HG02763 (cell line): Measurements from ENCODE around the gene PARP16.
A peak's percentile ranks its signal among the peaks of the same experiment; 100 is the strongest.

Experiments
- ATAC-seq: cut with Tn5 transposase; IDR thresholded peaks from one replicate; pipeline ENCODE4 v1.9.1; 2021; ENCODE audit warnings: mild to moderate bottlenecking, moderate library complexity; ENCODE audit not compliant: unreplicated experiment

PARP16 gene

DNA sequence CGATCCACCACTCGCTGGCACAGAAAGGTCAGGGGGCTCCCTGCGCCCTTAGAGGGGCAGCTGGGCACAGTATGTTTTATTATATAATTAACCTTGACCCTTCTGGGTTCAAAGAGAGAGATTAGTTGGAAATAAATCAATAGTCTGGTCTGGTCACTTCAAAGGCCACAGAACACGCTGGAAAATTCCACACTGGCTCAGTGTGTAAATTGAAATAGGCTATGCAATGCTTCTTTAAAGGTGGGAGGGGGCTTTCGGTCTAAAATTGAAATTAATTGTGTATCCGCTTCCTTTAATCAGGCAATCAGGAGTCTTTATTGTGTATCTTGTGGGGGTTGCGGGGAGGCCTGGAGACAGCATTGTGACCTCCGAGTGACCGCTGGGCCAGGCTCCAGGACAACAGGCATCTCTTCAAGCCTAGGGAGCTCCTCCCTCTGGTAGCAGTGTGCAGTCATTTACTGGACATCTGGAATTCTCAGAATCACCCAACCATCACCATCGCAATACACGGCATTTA lies 25.8 kb upstream of the PARP16 start:
- no peak for ATAC-seq

DNA sequence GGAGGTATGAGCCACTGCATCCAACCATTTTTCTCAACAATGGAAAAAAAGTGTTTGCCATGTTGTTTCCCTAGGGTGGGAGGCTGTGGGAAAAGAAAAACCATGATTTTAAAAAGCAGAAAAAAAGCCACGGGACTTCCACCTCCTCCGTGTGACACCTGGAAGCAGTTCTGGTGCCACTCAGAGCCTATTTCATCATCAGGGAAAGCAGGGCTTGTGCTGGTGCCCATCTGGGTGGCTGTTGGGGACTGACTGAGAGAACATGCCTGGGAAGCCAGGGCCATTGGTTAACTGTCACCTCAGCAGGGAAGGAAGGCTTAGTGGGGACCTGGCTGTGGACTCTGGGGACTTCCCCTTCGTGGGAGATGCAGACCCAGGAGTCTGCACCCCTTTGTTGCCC lies 25.1 kb upstream of the PARP16 start:
- ATAC-seq: no peak

DNA sequence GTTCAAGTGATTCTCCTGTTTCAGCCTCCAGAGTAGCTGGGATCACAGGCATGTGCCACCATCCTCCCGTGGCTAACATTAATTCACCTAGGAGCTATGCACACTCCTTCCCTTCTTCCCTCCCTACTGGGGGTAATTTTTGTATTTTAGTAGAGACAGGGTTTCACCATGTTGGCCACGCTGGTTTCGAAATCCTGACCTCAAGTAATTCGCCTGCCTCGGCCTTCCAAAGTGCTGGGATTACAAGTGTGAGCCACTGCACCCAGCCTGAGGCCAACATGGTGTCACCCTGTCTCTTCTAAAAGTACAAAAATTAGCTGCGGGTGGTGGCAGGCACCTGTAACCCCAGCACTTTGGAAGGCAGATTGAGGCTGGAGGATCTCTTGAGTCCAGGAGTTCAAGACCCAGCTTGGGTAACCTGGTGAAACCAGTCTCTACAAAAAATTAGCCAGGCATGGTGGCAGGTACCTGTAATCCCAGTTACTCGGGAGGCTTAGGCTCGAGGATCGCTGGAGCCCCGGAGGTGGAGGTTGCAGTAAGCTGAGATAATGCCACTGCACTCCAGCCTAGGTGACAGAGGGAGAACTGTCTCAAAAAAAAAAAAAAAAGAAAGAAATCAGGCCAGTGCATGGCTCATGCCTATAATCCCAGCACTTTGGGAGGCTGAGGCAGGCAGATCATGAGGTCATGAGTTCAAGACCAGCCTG lies 23.9 kb upstream of the PARP16 start:
- no peak for ATAC-seq

DNA sequence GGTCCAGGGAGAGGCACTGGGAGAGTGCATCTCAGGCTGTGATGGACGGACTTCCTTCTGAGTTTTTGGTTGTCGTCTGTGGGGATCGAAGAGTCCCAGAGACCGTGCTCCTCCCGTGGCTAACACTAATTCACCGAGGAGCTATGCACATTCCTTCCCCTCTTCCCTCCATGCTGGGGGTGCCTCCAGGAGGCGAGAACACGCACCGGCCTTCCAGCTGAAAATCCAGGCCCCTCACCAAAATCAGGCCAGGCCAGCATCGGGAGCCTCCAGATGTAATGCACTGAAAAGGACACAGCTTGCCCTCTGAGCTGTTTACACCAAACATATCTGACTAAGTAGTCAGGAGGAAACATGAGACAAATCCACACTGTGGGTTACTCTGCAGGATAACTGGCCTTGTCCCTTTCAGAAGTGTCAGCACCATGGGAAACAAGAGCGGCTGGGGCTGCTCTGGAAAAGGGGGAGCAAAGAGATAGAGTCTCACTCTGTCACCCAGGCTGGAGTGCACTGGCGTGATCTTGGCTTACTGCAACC lies 23.3 kb upstream of the PARP16 start:
- ATAC-seq: no peak

- ATAC-seq: no peak
These were observed 21.3 kb upstream of the PARP16 start for GRCh38 chr15:65307978-65308377.

GRCh38 chr15:65306551-65306950 lies 19.9 kb upstream of the PARP16 start:
- no peak for ATAC-seq

DNA sequence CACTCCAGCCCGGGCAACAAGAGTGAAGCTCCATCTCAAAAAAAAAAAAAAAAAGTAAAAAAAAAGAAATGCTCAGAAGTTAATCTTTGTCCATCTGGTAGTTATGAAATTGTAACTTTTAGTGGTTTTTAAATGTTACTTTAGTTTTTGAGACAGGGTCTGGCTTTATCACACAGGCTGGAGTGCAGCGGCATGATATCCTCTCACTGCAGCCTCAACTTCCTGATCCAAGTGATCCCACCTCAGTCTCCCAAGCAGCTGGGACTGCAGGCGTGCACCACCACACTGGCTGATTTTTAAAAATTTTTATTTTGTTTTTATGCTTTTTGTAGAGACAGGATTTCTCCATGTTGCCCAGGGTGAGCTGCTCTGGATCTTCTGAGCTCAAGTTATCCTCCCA lies 19.1 kb upstream of the PARP16 start:
- ATAC-seq: no peak

DNA sequence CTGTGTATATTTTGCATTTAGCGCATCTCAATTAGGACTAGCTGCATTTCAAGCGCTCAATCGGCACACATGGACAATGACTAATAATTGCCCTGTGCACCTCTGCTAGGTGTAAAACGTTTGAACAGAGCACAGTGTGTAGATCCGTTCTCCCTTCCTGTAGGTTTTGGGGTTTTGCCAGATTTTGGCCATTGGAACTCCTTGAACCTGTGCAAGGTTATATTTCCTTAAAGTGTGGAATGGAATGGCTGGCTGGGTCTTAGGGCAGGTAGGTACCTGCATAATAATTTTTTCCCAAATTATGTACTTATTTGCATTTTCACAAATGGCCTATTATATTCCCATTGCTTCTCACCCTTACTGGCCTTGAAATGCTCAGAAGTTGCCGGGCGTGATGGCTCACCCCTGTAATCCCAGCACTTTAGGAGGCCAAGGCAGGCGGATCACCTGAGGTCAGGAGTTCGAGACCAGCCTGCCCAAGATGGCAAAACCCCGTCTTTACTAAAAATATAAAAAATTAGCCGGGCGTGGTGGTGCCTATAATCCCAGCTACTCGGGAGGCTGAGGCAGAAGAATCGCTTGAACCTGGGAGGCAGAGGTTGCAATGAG lies 18.6 kb upstream of the PARP16 start:
- ATAC-seq: peak; percentile 26

- peak; percentile 58 for ATAC-seq
These were observed 17.9 kb upstream of the PARP16 start, which contains the start of gene RNU5B-1 for GRCh38 chr15:65304381-65305149. Gene RNU5B-1 (plus strand): TSS chr15:65304677.

- ATAC-seq: peak; percentile 10
These were observed 17.2 kb upstream of the PARP16 start for GRCh38 chr15:65303687-65304380.

- no peak for ATAC-seq
These were observed 15.4 kb upstream of the PARP16 start for GRCh38 chr15:65302061-65302460.

DNA sequence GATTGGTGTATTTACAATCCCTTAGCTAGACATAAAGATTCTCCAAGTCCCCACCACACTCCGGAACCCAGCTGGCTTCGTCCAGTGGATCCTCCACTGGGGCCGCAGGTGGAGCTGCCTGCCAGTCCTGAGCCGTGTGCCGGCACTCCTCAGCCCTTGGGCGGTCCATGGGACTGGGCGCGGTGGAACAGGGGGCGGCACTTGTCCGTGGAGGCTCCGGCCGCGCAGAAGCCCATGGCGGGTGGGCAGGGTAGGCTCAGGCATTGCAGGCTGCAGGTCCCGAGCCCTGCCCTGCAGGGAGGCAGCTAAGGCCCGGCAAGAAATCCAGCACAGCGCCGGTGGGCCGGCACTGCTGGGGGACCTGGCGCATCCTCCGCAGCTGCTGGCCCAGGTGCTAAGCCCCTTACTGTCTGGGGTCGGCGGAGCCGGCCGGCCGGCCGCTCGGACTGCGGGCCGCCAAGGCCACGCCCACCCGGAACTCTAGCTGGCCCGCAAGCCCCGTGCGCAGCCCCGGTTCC lies 14.3 kb upstream of the PARP16 start:
- ATAC-seq: no peak

DNA sequence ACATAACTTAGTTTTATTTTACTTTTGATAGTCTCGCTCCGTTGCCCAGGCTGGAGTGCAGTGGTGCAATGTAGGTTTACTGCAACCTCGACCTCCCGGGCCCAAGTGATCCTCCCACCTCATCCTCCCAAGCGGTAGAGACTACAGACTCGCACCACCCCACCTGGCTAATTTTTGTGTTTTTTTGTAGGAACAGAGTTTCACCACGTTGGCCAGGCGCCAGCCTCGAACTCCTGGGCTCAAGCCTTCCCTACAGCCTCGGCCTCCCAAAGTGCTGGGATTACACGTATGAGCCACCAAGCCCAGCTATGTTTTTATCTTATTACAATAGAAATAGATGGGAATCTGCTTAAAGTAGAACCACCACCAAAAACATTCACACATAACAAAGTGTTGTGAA lies 12.0 kb upstream of the PARP16 start:
- no peak for ATAC-seq

DNA sequence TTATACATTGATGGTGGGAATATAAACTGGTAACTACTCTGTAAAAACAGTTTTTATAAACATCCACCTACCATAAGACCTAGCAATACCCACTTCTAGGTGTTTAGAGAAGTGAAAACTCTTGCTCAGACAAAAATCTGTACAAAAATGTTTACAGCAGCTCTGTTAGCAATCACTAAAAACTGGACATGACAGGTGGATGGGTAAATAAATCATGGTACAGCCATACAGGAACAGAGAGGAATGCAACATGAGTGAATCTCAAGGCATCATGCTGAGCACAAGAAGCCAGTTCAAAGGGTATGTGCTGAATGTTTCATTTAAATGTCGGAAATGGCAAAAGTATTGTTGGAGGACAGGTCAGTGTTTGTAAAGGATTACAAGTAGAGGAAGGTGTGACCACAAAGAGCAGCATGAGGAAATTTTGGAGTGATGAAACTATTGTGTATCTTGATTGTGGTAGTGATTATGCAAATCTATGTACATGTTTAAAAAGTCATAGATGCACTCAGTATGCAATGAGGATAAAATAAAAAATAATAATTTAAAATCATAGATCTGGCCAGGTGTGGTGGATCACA lies 6.3 kb upstream of the PARP16 start:
- no peak for ATAC-seq

DNA sequence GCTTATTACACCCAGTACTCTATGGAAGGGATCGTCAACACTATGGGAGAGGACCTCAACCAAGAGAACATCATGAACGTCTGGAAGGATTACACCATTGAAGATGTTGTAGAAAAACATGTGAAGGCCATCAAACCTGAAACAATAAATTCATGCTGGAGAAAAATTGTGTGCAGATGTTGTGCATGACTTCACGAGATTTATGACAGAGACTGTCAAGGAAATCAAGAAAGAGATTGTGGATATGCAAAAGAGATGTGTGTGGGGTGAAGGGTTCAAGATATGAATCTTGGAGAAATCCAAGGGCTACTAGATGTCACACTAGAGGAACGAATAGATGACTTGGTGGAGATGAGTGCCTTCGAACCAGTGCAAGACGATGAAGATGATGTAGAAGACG lies 3.5 kb upstream of the PARP16 start:
- ATAC-seq: no peak

DNA sequence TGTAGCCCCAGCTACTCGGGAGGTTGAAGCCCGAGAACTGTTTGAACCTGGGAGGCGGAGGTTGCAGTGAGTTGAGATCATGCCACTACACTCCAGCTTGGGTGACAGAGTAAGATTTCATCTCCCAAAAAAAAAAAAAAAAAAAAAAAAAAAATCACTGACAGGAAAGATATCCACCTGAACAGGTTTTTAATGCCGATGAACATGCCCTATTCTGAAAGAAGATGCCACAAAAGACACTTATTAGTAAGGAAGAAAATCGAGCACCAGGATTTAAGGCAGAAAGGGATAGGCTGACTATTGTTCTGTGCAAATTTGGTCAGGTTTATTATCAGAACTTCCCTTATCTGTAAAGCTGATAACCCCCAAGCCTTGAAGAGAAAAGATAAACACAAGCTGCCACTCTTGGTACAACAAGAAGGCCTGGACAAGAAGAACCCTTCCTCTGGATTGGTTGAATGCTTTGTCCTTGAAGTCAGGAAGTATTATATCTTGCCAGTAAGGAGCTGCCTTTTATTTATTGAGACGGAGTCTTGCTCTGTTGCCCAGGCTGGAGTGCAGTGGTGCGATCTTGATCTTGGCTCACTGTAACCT lies 2.7 kb upstream of the PARP16 start:
- no peak for ATAC-seq

GRCh38 chr15:65287520-65287855 lies 805 bp upstream of the PARP16 start:
- ATAC-seq: no peak

DNA sequence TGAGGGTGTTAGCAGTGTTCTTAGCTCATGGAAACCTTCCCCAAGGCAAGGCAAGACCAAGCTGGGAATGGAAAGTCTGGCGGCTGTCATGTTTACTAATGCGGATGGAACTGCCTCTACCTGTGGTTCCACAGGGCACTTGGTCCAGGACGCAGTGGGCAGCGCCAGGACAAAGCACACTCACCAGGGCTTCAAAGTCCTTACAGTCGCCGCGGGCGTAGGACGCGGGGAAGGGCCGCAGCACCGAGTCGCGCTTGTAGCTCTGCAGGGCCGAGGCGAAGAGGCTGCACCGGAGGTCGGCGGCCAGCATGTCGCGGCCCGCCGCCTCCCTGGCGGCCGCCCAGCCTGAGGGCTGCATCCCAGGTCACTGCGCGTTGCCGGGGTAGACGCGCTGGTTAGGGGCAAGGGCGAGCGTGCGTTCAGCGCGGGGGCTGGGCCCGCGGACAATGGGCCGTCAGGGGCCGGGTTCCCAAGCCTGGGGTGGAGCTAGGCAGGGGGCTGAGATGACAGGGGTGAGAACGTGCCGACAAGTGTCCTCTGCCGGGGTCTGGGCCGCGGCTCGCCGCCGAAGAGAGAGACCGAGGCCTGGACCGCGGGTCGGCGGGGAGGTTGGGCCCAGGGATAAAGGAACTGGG lies 497 bp downstream of the PARP16 start:
- peak; percentile 27 for ATAC-seq

GRCh38 chr15:65285291-65286068 lies 1.2 kb downstream of the PARP16 start:
- ATAC-seq: no peak
